ENCODE data around the gene CCR7.

GRCh38 chr17:40517981-40518380 lies 47.3 kb downstream of the CCR7 start:
- TF ChIP-seq, protein P1, sequence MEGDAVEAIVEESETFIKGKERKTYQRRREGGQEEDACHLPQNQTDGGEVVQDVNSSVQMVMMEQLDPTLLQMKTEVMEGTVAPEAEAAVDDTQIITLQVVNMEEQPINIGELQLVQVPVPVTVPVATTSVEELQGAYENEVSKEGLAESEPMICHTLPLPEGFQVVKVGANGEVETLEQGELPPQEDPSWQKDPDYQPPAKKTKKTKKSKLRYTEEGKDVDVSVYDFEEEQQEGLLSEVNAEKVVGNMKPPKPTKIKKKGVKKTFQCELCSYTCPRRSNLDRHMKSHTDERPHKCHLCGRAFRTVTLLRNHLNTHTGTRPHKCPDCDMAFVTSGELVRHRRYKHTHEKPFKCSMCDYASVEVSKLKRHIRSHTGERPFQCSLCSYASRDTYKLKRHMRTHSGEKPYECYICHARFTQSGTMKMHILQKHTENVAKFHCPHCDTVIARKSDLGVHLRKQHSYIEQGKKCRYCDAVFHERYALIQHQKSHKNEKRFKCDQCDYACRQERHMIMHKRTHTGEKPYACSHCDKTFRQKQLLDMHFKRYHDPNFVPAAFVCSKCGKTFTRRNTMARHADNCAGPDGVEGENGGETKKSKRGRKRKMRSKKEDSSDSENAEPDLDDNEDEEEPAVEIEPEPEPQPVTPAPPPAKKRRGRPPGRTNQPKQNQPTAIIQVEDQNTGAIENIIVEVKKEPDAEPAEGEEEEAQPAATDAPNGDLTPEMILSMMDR (IDR thresholded peaks at IDR 0.05), result no peak
- TF ChIP-seq POLR2A (IDR thresholded peaks at IDR 0.05), result no peak

All from tibial nerve (tissue), 3 donors.